Retina (tissue), 1 donor: ENCODE data around the gene SLITRK4.

Source experiments
- DNase-seq: peaks from one replicate; pipeline ENCODE4 v3.0.0-alpha.2; 2016

SLITRK4 gene, protein sequence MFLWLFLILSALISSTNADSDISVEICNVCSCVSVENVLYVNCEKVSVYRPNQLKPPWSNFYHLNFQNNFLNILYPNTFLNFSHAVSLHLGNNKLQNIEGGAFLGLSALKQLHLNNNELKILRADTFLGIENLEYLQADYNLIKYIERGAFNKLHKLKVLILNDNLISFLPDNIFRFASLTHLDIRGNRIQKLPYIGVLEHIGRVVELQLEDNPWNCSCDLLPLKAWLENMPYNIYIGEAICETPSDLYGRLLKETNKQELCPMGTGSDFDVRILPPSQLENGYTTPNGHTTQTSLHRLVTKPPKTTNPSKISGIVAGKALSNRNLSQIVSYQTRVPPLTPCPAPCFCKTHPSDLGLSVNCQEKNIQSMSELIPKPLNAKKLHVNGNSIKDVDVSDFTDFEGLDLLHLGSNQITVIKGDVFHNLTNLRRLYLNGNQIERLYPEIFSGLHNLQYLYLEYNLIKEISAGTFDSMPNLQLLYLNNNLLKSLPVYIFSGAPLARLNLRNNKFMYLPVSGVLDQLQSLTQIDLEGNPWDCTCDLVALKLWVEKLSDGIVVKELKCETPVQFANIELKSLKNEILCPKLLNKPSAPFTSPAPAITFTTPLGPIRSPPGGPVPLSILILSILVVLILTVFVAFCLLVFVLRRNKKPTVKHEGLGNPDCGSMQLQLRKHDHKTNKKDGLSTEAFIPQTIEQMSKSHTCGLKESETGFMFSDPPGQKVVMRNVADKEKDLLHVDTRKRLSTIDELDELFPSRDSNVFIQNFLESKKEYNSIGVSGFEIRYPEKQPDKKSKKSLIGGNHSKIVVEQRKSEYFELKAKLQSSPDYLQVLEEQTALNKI

DNA sequence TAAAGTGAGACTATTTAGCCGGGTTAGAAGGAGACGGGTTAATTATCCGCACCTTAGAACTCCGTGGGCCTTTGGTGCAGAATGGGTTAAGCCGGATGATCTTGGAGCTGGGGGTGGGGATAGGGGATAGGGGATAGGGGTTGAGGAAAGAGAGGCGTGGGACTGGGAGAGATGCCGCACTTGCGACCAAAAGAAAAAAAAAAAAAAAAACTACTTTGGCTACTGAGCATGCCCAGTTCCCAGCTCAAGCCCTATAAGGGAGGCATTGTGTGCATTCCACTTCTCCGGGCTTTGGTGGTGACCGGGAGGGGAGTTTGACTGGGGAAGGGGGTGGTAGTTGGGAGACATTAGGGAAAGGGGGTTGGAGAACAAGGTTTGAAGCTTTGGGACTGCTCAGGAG lies at the start of gene SLITRK4:
TSS of gene SLITRK4 (minus strand) at position 187 of the 400 bp plus-strand sequence. CDS start 4,993 bp downstream, outside the sequence.
- peak; percentile 62 for DNase-seq

- DNase-seq: peak; percentile 27
Observed at GRCh38 chrX:143683486-143683885, 47.6 kb upstream of the SLITRK4 start.

DNA sequence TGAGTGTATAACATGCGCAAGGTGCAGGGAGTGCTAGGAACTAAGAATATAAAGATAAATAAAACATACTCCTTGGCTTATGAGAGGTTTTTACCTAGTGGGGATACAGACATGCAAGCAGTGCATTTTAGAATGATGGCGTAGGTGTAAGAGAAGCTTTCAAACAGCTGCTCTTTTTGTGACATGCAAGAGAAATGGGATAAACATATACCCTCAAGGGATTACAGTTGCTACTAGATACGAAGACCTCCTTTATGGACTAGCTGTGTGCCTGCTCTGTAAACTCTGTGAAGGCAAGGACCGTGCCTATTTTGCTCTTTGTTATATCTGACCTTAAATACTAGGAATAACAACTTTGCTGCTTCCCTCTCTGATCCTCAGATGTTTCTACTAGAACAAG lies 39.0 kb upstream of the SLITRK4 start:
- no peak for DNase-seq

GRCh38 chrX:143669395-143669794 lies 33.5 kb upstream of the SLITRK4 start:
- DNase-seq: no peak

DNA sequence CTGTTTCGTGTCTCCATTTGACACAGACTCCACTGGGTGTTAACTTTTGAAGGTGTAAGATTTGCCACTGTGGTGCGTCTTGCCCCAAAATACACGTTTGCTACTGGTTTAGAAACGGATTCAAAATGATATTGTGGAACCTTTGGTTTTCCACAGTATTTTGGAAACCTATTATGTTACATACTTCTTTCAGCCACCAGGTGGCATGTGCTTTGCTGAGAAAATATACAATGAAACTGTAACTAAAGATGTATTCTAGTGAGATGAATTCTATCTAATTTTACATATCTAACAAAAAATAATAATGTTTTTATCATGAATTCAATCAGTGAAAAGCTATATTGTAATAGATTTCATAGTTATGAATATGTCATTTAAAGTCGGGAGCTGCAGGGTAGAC lies 28.4 kb upstream of the SLITRK4 start:
- DNase-seq: no peak

DNA sequence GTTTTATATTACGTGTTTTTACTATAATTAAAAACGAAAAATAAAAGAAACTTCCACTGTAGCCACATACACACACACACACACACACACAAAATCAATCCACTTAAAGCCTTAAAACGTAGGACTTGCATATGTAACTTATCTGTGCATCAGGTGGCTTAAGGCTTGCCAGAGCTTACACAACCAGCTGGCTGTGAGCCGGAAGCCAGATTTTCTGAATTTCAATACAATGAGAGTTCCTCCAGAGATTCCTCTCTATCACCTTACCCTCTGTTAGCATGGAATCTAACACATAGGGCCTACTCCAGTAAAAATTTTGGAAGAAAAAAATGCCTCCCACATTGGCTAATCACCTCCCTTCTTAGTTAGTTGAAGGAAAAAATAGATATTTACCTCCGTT lies 27.9 kb upstream of the SLITRK4 start:
- DNase-seq: no peak

DNA sequence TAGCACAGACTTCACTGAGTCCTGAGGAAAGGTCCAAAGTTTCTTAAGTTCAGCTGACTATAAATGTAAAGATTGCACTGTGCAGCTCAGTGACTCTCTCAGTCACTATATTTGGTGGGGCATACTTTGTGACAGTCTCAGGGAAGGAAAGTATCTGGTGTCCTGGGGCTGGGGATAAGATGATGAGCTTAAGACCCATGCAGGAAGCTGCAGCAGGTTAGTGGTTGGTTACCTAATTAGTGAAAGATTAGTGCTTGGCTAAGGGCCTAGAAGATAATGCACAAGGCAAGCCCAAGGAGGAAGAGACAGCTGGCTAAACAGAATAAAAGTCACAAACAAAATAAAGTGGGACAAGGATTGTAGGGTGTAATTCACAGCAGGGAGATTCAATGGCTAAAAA lies 25.4 kb upstream of the SLITRK4 start:
- no peak for DNase-seq

DNA sequence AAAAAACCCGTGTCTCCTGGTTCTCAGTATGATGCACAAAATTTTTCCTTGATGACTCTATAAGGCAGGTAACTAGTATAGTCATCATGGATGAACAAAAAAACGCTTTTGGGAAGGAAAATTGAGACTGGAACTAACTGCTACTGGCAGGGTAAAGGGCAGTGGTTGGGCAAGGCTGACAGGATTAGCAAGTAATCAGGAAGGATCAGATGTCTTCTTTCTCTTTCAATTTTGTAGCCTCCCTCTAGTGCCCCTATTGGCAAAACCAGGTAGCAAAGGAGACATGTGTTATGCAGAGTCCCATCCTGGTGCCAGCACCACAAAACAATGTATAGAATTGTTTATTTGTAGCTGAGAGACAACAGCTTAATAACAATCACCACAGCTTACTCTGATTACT lies 12.8 kb upstream of the SLITRK4 start:
- DNase-seq: no peak

GRCh38 chrX:143642426-143642825 lies 6.5 kb upstream of the SLITRK4 start:
- DNase-seq: no peak

GRCh38 chrX:143636831-143637230 lies 930 bp upstream of the SLITRK4 start:
- no peak for DNase-seq

- peak; percentile 80 for DNase-seq
Observed at GRCh38 chrX:143634663-143635455, 1.0 kb downstream of the SLITRK4 start.

DNA sequence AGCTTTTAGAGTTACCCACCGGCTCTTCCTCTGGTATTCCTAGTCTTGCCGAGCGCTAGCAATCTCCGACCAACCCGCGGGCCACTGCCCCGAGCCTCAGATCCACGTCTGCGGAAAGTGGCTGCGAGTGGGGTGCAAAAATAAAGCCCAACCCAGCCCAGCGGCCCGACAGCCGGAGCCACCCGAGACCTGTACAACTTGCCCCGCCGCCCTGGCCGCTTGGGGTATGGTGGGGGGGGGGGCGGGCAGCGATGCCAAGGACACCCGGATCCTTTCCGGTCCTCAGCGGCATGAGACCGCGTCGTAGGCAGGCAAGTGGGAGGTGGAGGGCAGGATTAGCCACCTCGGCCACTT lies 1.6 kb downstream of the SLITRK4 start:
- no peak for DNase-seq

- peak; percentile 79 for DNase-seq
Observed at GRCh38 chrX:143633461-143634308, 2.2 kb downstream of the SLITRK4 start.

DNA sequence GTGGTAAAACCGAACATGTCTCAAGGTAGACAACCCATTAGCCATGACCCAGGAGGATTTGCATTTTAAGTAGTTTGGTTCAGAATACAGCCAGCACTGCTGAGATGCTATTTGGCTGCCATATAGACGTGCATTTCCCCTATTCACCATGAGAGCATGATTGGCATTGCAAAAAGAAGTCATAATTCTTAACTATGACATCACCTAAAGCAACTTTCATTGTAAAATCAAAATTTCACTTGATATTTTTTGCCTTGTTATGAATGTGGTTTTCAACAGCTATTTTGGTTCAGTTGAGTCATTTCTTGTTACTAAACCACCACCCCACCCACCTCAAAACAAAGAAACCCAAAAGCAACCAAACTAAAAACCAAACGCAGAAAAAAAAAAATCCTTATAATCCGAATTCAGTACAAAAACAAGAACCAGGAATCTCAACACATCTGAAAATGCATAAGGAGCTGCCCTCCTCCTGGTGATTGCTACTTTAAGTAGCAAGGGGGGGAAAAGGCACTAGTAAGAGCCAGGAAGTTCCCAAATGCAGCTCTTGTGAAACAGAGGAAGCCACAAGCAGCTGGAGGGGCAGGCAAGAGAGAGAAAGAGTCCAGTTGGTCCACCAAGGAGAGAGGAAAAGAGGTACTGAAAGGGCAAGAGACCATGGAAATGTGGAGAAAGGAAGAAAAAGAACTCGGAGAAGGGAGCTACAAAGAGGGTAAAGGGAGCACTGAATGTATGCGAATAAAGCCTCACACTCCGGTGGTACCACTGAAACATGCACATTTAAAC lies 3.1 kb downstream of the SLITRK4 start:
- peak; percentile 3 for DNase-seq

DNA sequence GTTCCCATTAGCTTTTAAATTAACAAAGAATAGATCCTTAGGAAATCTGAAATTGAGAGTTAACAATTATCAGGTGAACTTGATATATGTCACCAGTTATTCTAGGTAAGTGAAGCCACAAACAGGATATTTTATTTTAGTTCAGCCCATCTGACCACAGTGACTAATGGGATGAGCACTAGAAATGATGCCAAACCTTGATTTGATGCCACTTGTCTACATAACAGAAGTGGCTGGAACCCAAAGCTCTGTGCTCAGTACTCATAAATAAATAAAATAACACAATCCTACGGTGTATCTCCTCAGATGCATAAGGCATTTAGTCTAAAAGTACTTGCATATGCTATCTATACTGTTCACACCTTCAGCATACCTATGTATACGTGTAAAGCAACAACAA lies 12.2 kb downstream of the SLITRK4 start:
- no peak for DNase-seq

- no peak for DNase-seq
Observed at GRCh38 chrX:143621276-143621675, 14.6 kb downstream of the SLITRK4 start.

GRCh38 chrX:143615851-143616250 lies 20.1 kb downstream of the SLITRK4 start:
- no peak for DNase-seq

GRCh38 chrX:143601809-143602208 lies 34.1 kb downstream of the SLITRK4 start:
- DNase-seq: no peak

DNA sequence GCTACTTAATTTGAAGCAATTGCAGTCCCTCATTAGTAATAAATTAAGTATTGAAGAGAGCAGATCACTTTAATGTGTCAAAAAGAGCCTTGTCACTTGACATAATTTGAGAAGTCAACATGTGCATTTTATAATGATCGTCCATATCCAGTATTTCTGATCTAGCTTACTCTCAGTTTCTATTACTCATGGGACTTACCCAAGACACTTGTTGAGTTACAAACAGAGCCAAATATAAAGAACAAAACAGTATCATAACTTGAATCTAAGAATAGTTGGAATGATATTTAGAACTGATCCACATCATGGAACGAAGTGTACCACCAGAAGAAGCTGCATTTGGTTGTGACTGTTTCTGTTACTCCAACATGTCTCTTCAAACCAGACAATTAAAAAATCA lies 54.7 kb downstream of the SLITRK4 start:
- DNase-seq: no peak

GRCh38 chrX:143580266-143580665 lies 55.6 kb downstream of the SLITRK4 start:
- no peak for DNase-seq
